Fibroblast of lung (primary cell): Measurements from ENCODE around the gene IL18RAP. TPM values are rescaled to one million over a fixed set of nuclear protein-coding genes. Genes with fewer than 3 reads are reported as not detected.

Source experiments
- DNase-seq, 2 donors: peaks; one replicate each; pipeline versions ENCODE4 v3.0.0 to v3.0.0-alpha.2; 2010; ENCODE audit warnings: low read depth in 2 of 2
- H2AFZ ChIP-seq: 2 replicates; pipeline ENCODE4 v1.5.1; 2012; ENCODE audit warnings: low read length, control low read depth, inconsistent platforms
- H3K27ac ChIP-seq: 2 replicates; pipeline ENCODE4 v1.5.1; 2011; ENCODE audit warnings: low read length, control low read depth; ENCODE audit not compliant: insufficient read depth
- H3K27me3 ChIP-seq: 2 replicates; pipeline ENCODE4 v1.5.1; 2011; ENCODE audit warnings: mild to moderate bottlenecking, low read length; ENCODE audit not compliant: control insufficient read depth, insufficient read depth
- H3K36me3 ChIP-seq: 2 replicates; pipeline ENCODE4 v1.5.1; 2011; ENCODE audit warnings: low read length; ENCODE audit not compliant: control insufficient read depth, insufficient read depth
- H3K4me1 ChIP-seq: 2 replicates; pipeline ENCODE4 v1.5.1; 2011; ENCODE audit warnings: low read length; ENCODE audit not compliant: control insufficient read depth, insufficient read depth; ENCODE audit errors: extremely low read depth
- H3K4me2 ChIP-seq: 2 replicates; pipeline ENCODE4 v1.5.1; 2011; ENCODE audit warnings: low read length, control low read depth; ENCODE audit not compliant: insufficient read depth; ENCODE audit errors: extremely low read depth
- H3K4me3 ChIP-seq, 4 experiments: fragments of 200-600 bp in 1 of 4; sonication (generic) in 1 of 4; replicated peaks in 1 of 4; 2 replicates each; pipeline ENCODE4 v1.5.1; 2011 to 2016; ENCODE audit warnings: low read length in 4 of 4, low read depth in 3 of 4, mild to moderate bottlenecking in 3 of 4, control low read depth in 2 of 4, inconsistent platforms in 1 of 4, mixed read lengths in 1 of 4; ENCODE audit not compliant: insufficient read depth in 1 of 4; ENCODE audit errors: control extremely low read depth in 1 of 4
- H3K79me2 ChIP-seq: 2 replicates; pipeline ENCODE4 v1.5.1; 2012; ENCODE audit warnings: mild to moderate bottlenecking, low read length, inconsistent platforms; ENCODE audit not compliant: control insufficient read depth, insufficient read depth
- H3K9ac ChIP-seq: 2 replicates; pipeline ENCODE4 v1.5.1; 2011; ENCODE audit warnings: mild to moderate bottlenecking, low read length, control low read depth; ENCODE audit not compliant: insufficient read depth
- H3K9me3 ChIP-seq: 2 replicates; pipeline ENCODE4 v1.5.1; 2012; ENCODE audit warnings: low read depth, low read length; ENCODE audit not compliant: control insufficient read depth, insufficient read depth
- H4K20me1 ChIP-seq: 2 replicates; pipeline ENCODE4 v1.5.1; 2011; ENCODE audit warnings: low read length; ENCODE audit not compliant: control insufficient read depth, insufficient read depth; ENCODE audit errors: extremely low read depth
- CTCF ChIP-seq, 2 donors: IDR thresholded peaks in 1 of 2; conservative IDR thresholded peaks in 1 of 2; 1 replicate in 1 of 2; 2 replicates in 1 of 2; pipeline ENCODE4 v1.5.1; 2011 to 2012; ENCODE audit warnings: low read length in 2 of 2, control low read depth in 1 of 2, inconsistent platforms in 1 of 2, low read depth in 1 of 2, mild to moderate bottlenecking in 1 of 2
- EZH2 ChIP-seq: IDR thresholded peaks from 2 replicates; pipeline ENCODE4 v1.5.1; 2012; ENCODE audit warnings: low read length, control low read depth, mild to moderate bottlenecking; ENCODE audit errors: missing control alignments
- polyA plus RNA-seq, 2 donors: library from polyadenylated mRNA; depleted of rRNA in 1 of 2; stranded (reverse) in 1 of 2; unstranded in 1 of 2; fragments of >200 nt; gene quantifications; 2 replicates each; pipeline ENCODE4 v1.2.1, GENCODE V29; 2011 to 2012; ENCODE audit warnings: missing spikeins in 1 of 2
- total RNA-seq: library from RNA; depleted of rRNA; stranded (reverse); fragments of >200 nt; gene quantifications from 2 replicates; pipeline ENCODE4 v1.2.1, GENCODE V29; 2014

IL18RAP gene
- total and polyA plus RNA-seq, 2 donors (not counting 1 experiment from before 2014, with no cell fraction given), result not detected

GRCh38 chr2:102387763-102388546 is 35.0 kb upstream of the IL18RAP start:
- no peaks in the 10 kb centered on the region for H3K4me1 ChIP-seq
- H3K27me3 ChIP-seq, result no peaks in the 10 kb centered on the region
- H4K20me1 ChIP-seq, result no peaks in the 10 kb centered on the region
- no peak overlapping the region for H2AFZ ChIP-seq
- no peaks in the 10 kb centered on the region for H3K79me2 ChIP-seq
- DNase-seq, result no peak
- H3K9ac ChIP-seq, result no peak overlapping the region
- TF ChIP-seq EZH2 (no peak), CTCF (conservative IDR thresholded peaks at IDR 0.05 in 1 of 2, IDR thresholded peaks at IDR 0.05 in 1 of 2; ENCODE audit: low read depth in 1 of 2, low read length in 2 of 2) (no peak)
- H3K4me3 ChIP-seq, result no peak overlapping the region
- H3K36me3 ChIP-seq, result no peaks in the 10 kb centered on the region
- H3K9me3 ChIP-seq, result no peaks in the 10 kb centered on the region
- H3K4me2 ChIP-seq, result no peak overlapping the region
- no peak overlapping the region for H3K27ac ChIP-seq

GRCh38 chr2:102391565-102391964 is 31.4 kb upstream of the IL18RAP start:
- no peak overlapping the region for H3K9ac ChIP-seq
- H4K20me1 ChIP-seq, result no peaks in the 10 kb centered on the region
- H3K79me2 ChIP-seq, result no peaks in the 10 kb centered on the region
- H3K27me3 ChIP-seq, result no peaks in the 10 kb centered on the region
- no peak for TF ChIP-seq EZH2
- TF ChIP-seq CTCF (conservative IDR thresholded peaks at IDR 0.05 in 1 of 2, IDR thresholded peaks at IDR 0.05 in 1 of 2; ENCODE audit: low read depth in 1 of 2, low read length in 2 of 2), result no peak
- no peaks in the 10 kb centered on the region for H3K9me3 ChIP-seq
- DNase-seq, result no peak
- no peaks in the 10 kb centered on the region for H3K36me3 ChIP-seq
- no peak overlapping the region for H2AFZ ChIP-seq
- no peak overlapping the region for H3K27ac ChIP-seq
- H3K4me1 ChIP-seq, result no peaks in the 10 kb centered on the region
- no peak overlapping the region for H3K4me2 ChIP-seq
- no peak overlapping the region for H3K4me3 ChIP-seq

GRCh38 chr2:102392096-102392495 is 30.9 kb upstream of the IL18RAP start:
- DNase-seq, result no peak
- no peak overlapping the region for H2AFZ ChIP-seq
- no peak overlapping the region for H3K9ac ChIP-seq
- no peak overlapping the region for H3K27ac ChIP-seq
- no peaks in the 10 kb centered on the region for H3K36me3 ChIP-seq
- H3K9me3 ChIP-seq, result no peaks in the 10 kb centered on the region
- no peaks in the 10 kb centered on the region for H3K27me3 ChIP-seq
- H3K79me2 ChIP-seq, result no peaks in the 10 kb centered on the region
- no peak overlapping the region for H3K4me2 ChIP-seq
- no peaks in the 10 kb centered on the region for H3K4me1 ChIP-seq
- no peak overlapping the region for H3K4me3 ChIP-seq
- H4K20me1 ChIP-seq, result no peaks in the 10 kb centered on the region
- TF ChIP-seq EZH2 (no peak), CTCF (conservative IDR thresholded peaks at IDR 0.05 in 1 of 2, IDR thresholded peaks at IDR 0.05 in 1 of 2; ENCODE audit: low read depth in 1 of 2, low read length in 2 of 2) (no peak)
